IMR-90 (cell line): Measurements from ENCODE around the gene MAP3K5.

Experiments used
- BHLHE40 ChIP-seq: fragments of 150-350 bp; IDR thresholded peaks from 2 replicates; pipeline ENCODE4 v1.6.1; 2016; ENCODE audit warnings: mild to moderate bottlenecking, low read depth, low read length
- CEBPB ChIP-seq: IDR thresholded peaks from 2 replicates; pipeline ENCODE4 v1.6.1; 2012; ENCODE audit warnings: low read depth, low read length, improper control_type of control experiment
- CHD1 ChIP-seq: IDR thresholded peaks from 2 replicates; pipeline ENCODE4 v1.6.1; 2012; ENCODE audit warnings: low read depth, low read length, improper control_type of control experiment
- FOS ChIP-seq: fragments of 150-350 bp; IDR thresholded peaks from 2 replicates; pipeline ENCODE4 v1.6.1; 2016; ENCODE audit warnings: low read depth, low read length
- MXI1 ChIP-seq: IDR thresholded peaks from 2 replicates; pipeline ENCODE4 v1.6.1; 2012; ENCODE audit warnings: low read depth, mild to moderate bottlenecking, low read length, moderate library complexity, borderline replicate concordance
- POLR2A ChIP-seq: IDR thresholded peaks from 2 replicates; pipeline ENCODE4 v1.6.1; 2012; ENCODE audit warnings: mild to moderate bottlenecking, low read depth, low read length
- RAD21 ChIP-seq: IDR thresholded peaks from 2 replicates; pipeline ENCODE4 v1.6.1; 2012; ENCODE audit warnings: low read length, improper control_type of control experiment
- RCOR1 ChIP-seq: IDR thresholded peaks from 2 replicates; pipeline ENCODE4 v1.6.1; 2012; ENCODE audit warnings: mild to moderate bottlenecking, low read length, improper control_type of control experiment; ENCODE audit not compliant: insufficient replicate concordance
- TF ChIP-seq, protein P1 (sequence below): conservative IDR thresholded peaks from 2 replicates; pipeline ENCODE4 v1.5.1; 2012; ENCODE audit warnings: mild to moderate bottlenecking, low read depth, low read length, improper control_type of control experiment
- TF ChIP-seq, protein P2 (sequence below): fragments of 150-350 bp; IDR thresholded peaks from 2 replicates; pipeline ENCODE4 v1.6.1; 2017; ENCODE audit warnings: mild to moderate bottlenecking, antibody characterized with exemption, low read length, low read depth
- TF ChIP-seq, protein P3 (sequence below): fragments of 150-350 bp; IDR thresholded peaks from 2 replicates; pipeline ENCODE4 v1.6.1; 2016; ENCODE audit warnings: low read depth, mild to moderate bottlenecking, low read length, moderate library complexity, borderline replicate concordance

DNA sequence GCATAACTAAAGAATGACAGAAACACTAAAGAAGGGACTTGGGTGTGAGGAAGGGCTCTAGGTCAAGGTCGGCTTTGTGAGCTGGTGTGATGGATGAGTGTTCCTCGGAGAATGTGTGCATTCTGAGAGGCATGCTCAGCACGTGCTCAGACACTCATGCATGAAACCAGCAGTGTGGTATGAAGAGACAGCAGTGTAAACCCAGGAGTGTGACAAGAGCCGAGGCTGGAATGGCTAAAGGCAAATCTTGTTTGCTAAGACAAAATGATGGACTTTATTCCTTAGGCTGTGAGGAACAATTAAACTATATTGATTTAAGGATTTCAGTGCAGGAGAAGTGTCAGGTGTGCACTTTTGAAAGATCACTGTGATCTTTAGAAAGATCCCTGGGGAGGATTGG is 134.6 kb downstream of the MAP3K5 start:
- TF ChIP-seq, protein P1, sequence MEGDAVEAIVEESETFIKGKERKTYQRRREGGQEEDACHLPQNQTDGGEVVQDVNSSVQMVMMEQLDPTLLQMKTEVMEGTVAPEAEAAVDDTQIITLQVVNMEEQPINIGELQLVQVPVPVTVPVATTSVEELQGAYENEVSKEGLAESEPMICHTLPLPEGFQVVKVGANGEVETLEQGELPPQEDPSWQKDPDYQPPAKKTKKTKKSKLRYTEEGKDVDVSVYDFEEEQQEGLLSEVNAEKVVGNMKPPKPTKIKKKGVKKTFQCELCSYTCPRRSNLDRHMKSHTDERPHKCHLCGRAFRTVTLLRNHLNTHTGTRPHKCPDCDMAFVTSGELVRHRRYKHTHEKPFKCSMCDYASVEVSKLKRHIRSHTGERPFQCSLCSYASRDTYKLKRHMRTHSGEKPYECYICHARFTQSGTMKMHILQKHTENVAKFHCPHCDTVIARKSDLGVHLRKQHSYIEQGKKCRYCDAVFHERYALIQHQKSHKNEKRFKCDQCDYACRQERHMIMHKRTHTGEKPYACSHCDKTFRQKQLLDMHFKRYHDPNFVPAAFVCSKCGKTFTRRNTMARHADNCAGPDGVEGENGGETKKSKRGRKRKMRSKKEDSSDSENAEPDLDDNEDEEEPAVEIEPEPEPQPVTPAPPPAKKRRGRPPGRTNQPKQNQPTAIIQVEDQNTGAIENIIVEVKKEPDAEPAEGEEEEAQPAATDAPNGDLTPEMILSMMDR: no peak
- no peak for TF ChIP-seq RAD21
- no peak for TF ChIP-seq CEBPB
- TF ChIP-seq, protein P2, sequence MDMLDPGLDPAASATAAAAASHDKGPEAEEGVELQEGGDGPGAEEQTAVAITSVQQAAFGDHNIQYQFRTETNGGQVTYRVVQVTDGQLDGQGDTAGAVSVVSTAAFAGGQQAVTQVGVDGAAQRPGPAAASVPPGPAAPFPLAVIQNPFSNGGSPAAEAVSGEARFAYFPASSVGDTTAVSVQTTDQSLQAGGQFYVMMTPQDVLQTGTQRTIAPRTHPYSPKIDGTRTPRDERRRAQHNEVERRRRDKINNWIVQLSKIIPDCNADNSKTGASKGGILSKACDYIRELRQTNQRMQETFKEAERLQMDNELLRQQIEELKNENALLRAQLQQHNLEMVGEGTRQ: peak; percentile 59; the same call in 1 of the 2 replicates
- TF ChIP-seq RCOR1: no peak
- TF ChIP-seq MXI1: peak; percentile 85
- no peak for TF ChIP-seq POLR2A
- peak; percentile 98 for TF ChIP-seq BHLHE40
- TF ChIP-seq, protein P3, sequence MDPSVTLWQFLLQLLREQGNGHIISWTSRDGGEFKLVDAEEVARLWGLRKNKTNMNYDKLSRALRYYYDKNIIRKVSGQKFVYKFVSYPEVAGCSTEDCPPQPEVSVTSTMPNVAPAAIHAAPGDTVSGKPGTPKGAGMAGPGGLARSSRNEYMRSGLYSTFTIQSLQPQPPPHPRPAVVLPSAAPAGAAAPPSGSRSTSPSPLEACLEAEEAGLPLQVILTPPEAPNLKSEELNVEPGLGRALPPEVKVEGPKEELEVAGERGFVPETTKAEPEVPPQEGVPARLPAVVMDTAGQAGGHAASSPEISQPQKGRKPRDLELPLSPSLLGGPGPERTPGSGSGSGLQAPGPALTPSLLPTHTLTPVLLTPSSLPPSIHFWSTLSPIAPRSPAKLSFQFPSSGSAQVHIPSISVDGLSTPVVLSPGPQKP: no peak
- TF ChIP-seq CHD1: no peak
- TF ChIP-seq FOS: no peak
